GM23338 (cell line): ENCODE results near the gene CENPV. TPM values are rescaled to one million over a fixed set of nuclear protein-coding genes. Genes with fewer than 3 reads are reported as not detected.

ENCODE experiments used
- ATAC-seq: fragments of 200-7000 bp; cut with Tn5 transposase; 3 replicates; pipeline ENCODE4 v1.9.1; 2020
- DNase-seq: peaks from one replicate; pipeline ENCODE4 v3.0.0-alpha.2; 2015; ENCODE audit warnings: low spot score
- H2AFZ ChIP-seq: fragments of 200-600 bp; sonication (generic); 2 replicates; pipeline ENCODE4 v1.8.0; 2016; ENCODE audit warnings: antibody characterized with exemption, mild to moderate bottlenecking, moderate library complexity
- H3F3A ChIP-seq: fragments of 200-600 bp; sonication (generic); replicated peaks from 2 replicates; pipeline ENCODE4 v1.8.0; 2017; ENCODE audit warnings: antibody characterized with exemption, mixed run types, low read depth
- H3K27ac ChIP-seq: fragments of 200-600 bp; sonication (generic); 2 replicates; pipeline ENCODE4 v1.6.1; 2016; ENCODE audit warnings: low read depth
- H3K27me3 ChIP-seq: fragments of 200-600 bp; sonication (generic); 2 replicates; pipeline ENCODE4 v1.8.0; 2016; ENCODE audit warnings: mild to moderate bottlenecking, mixed run types, moderate library complexity; ENCODE audit not compliant: insufficient read depth
- H3K36me3 ChIP-seq: fragments of 200-600 bp; sonication (generic); 2 replicates; pipeline ENCODE4 v1.8.0; 2016; ENCODE audit warnings: mild to moderate bottlenecking; ENCODE audit not compliant: insufficient read depth
- H3K4me1 ChIP-seq: fragments of 200-600 bp; sonication (generic); 2 replicates; pipeline ENCODE4 v1.8.0; 2016; ENCODE audit warnings: mild to moderate bottlenecking, moderate library complexity; ENCODE audit not compliant: insufficient read depth
- H3K4me2 ChIP-seq: fragments of 200-600 bp; sonication (generic); 2 replicates; pipeline ENCODE4 v1.7.1; 2017; ENCODE audit warnings: mixed run types
- H3K4me3 ChIP-seq: fragments of 200-600 bp; sonication (generic); 2 replicates; pipeline ENCODE4 v1.6.1; 2016; ENCODE audit warnings: mixed run types
- H3K79me2 ChIP-seq: fragments of 200-600 bp; sonication (generic); replicated peaks from 2 replicates; pipeline ENCODE4 v1.8.0; 2017; ENCODE audit warnings: mild to moderate bottlenecking; ENCODE audit not compliant: insufficient read depth
- H3K9me2 ChIP-seq: fragments of 200-600 bp; sonication (generic); 2 replicates; pipeline ENCODE4 v1.8.0; 2017; ENCODE audit not compliant: insufficient read depth
- H4K20me1 ChIP-seq: fragments of 200-600 bp; sonication (generic); replicated peaks from 2 replicates; pipeline ENCODE4 v1.8.0; 2017; ENCODE audit warnings: mild to moderate bottlenecking; ENCODE audit not compliant: insufficient read depth
- H3K27ac Mint-ChIP-seq: 2 replicates; pipeline ENCODE4 v1.8.0; 2020; ENCODE audit warnings: inconsistent platforms, mild to moderate bottlenecking, moderate library complexity, mixed read lengths
- H3K27me3 Mint-ChIP-seq: 3 replicates; pipeline ENCODE4 v1.8.0; 2022; ENCODE audit warnings: low read depth, mild to moderate bottlenecking, moderate library complexity, mixed read lengths, inconsistent platforms; ENCODE audit not compliant: insufficient read depth, poor library complexity
- H3K36me3 Mint-ChIP-seq: 3 replicates; pipeline ENCODE4 v1.8.0; 2021; ENCODE audit warnings: low read depth, mild to moderate bottlenecking, inconsistent platforms, moderate library complexity, mixed read lengths
- H3K4me1 Mint-ChIP-seq: 3 replicates; pipeline ENCODE4 v1.8.0; 2020; ENCODE audit warnings: mild to moderate bottlenecking, inconsistent platforms, mixed read lengths
- H3K4me3 Mint-ChIP-seq: 3 replicates; pipeline ENCODE4 v1.8.0; 2021; ENCODE audit warnings: moderate library complexity, mild to moderate bottlenecking, inconsistent platforms, mixed read lengths
- H3K9me3 Mint-ChIP-seq: 3 replicates; pipeline ENCODE4 v1.8.0; 2020; ENCODE audit warnings: moderate library complexity, mild to moderate bottlenecking, inconsistent platforms, mixed read lengths
- CREB1 ChIP-seq: fragments of 250-450 bp; sonication (Bioruptor Pico); IDR thresholded peaks from 2 replicates; pipeline ENCODE4 v1.5.0; 2020; ENCODE audit warnings: low read depth, mild to moderate bottlenecking, moderate library complexity
- EZH2 ChIP-seq: fragments of 200-600 bp; sonication (generic); IDR thresholded peaks from one replicate; pipeline ENCODE4 v1.8.0; 2017; ENCODE audit warnings: antibody characterized with exemption, mild to moderate bottlenecking, low read depth; ENCODE audit not compliant: unreplicated experiment
- EZH2phosphoT487 ChIP-seq: fragments of 200-600 bp; sonication (generic); IDR thresholded peaks from one replicate; pipeline ENCODE4 v1.8.1; 2018; ENCODE audit warnings: antibody characterized with exemption; ENCODE audit not compliant: unreplicated experiment
- NANOG ChIP-seq: IDR thresholded peaks from 2 replicates; pipeline ENCODE4 v1.6.1; 2016; ENCODE audit warnings: antibody characterized with exemption, borderline replicate concordance
- POLR2AphosphoS5 ChIP-seq: IDR thresholded peaks from 2 replicates; pipeline ENCODE4 v1.6.1; 2016; ENCODE audit warnings: antibody characterized with exemption, low read depth
- ZNF114 ChIP-seq: fragments of 250-450 bp; sonication (Bioruptor Pico); IDR thresholded peaks from 2 replicates; pipeline ENCODE4 v1.5.0; 2020; ENCODE audit warnings: mild to moderate bottlenecking, moderate library complexity
- ZNF331 ChIP-seq: fragments of 250-450 bp; sonication (Bioruptor Pico); IDR thresholded peaks from 2 replicates; pipeline ENCODE4 v1.5.0; 2020; ENCODE audit warnings: low read depth, mild to moderate bottlenecking, moderate library complexity
- polyA plus RNA-seq: library from polyadenylated mRNA; unstranded; fragments of >200 nt; fragmentation: Nextera tagmentation; extraction: Ambion mirVana; gene quantifications from 2 replicates; pipeline ENCODE4 v1.2.1, GENCODE V29; 2016
- total RNA-seq: library from RNA; depleted of rRNA; stranded (reverse); fragments of >200 nt; shearing (Covaris generic); gene quantifications from 2 replicates; pipeline ENCODE4 v1.2.3, GENCODE V29; 2014
- TF ChIP-seq, protein P1 (sequence below): IDR thresholded peaks from one replicate; pipeline ENCODE4 v1.6.1; 2018; ENCODE audit warnings: antibody characterized with exemption; ENCODE audit not compliant: unreplicated experiment
- TF ChIP-seq, protein P2 (sequence below): IDR thresholded peaks from 2 replicates; pipeline ENCODE4 v1.6.1; 2016; ENCODE audit warnings: antibody characterized with exemption
- TF ChIP-seq, protein P3 (sequence below): fragments of 250-450 bp; sonication (Bioruptor Pico); IDR thresholded peaks from 2 replicates; pipeline ENCODE4 v1.5.0; 2020; ENCODE audit warnings: mild to moderate bottlenecking, moderate library complexity

CENPV gene
- total and polyA plus RNA-seq, 2 experiments from 2014 or later, result 139 to 300 TPM

DNA sequence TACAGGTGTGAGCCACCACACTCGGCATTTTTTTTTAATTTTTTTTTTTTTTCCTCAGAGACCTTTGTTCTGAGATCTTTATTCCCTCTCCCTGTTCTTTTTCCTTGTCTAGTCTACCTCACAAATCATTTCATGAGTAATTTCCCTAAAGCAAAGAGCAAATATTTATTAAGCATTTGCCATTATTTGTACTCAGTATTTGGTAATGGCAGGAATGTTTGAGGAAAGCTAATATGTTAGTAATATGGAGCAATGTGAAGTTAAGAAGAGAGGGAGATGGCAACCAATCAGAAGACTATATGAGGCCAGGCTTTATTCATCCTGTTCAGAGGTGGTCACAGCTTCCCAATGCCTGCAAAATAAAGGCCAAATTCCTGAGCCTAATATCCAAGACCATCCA is 13.3 kb downstream of the CENPV start:
- Mint-ChIP-seq H3K27me3 (peaks cover 2% of the 10 kb centered on the region), H3K27ac (no peak overlapping the region), H3K4me1 (no peaks in the 10 kb centered on the region; the same call in 2 of the 3 replicates), H3K4me3 (no peak overlapping the region), H3K36me3 (peaks cover 43% of the 10 kb centered on the region), H3K9me3 (no peaks in the 10 kb centered on the region)
- Histone ChIP-seq H3K27me3 (no peaks in the 10 kb centered on the region), H3K4me2 (no peak overlapping the region), H3K36me3 (peaks cover 6% of the 10 kb centered on the region; the same call in 1 of the 2 replicates), H4K20me1 (peaks cover 4% of the 10 kb centered on the region; the same call in 1 of the 2 replicates), H3K79me2 (no peaks in the 10 kb centered on the region), H3K9me2 (no peaks in the 10 kb centered on the region), H2AFZ (no peak overlapping the region), H3K4me1 (no peaks in the 10 kb centered on the region), H3F3A (peaks cover 10% of the 10 kb centered on the region; the same call in 1 of the 2 replicates), H3K27ac (no peak overlapping the region), H3K4me3 (no peak overlapping the region)
- ATAC-seq (no peak), DNase-seq (no peak)
- TF ChIP-seq, protein P1, sequence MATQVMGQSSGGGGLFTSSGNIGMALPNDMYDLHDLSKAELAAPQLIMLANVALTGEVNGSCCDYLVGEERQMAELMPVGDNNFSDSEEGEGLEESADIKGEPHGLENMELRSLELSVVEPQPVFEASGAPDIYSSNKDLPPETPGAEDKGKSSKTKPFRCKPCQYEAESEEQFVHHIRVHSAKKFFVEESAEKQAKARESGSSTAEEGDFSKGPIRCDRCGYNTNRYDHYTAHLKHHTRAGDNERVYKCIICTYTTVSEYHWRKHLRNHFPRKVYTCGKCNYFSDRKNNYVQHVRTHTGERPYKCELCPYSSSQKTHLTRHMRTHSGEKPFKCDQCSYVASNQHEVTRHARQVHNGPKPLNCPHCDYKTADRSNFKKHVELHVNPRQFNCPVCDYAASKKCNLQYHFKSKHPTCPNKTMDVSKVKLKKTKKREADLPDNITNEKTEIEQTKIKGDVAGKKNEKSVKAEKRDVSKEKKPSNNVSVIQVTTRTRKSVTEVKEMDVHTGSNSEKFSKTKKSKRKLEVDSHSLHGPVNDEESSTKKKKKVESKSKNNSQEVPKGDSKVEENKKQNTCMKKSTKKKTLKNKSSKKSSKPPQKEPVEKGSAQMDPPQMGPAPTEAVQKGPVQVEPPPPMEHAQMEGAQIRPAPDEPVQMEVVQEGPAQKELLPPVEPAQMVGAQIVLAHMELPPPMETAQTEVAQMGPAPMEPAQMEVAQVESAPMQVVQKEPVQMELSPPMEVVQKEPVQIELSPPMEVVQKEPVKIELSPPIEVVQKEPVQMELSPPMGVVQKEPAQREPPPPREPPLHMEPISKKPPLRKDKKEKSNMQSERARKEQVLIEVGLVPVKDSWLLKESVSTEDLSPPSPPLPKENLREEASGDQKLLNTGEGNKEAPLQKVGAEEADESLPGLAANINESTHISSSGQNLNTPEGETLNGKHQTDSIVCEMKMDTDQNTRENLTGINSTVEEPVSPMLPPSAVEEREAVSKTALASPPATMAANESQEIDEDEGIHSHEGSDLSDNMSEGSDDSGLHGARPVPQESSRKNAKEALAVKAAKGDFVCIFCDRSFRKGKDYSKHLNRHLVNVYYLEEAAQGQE, result no peak
- no peak for TF ChIP-seq ZNF331 (CRISPR knock-in tag)
- TF ChIP-seq, protein P2, sequence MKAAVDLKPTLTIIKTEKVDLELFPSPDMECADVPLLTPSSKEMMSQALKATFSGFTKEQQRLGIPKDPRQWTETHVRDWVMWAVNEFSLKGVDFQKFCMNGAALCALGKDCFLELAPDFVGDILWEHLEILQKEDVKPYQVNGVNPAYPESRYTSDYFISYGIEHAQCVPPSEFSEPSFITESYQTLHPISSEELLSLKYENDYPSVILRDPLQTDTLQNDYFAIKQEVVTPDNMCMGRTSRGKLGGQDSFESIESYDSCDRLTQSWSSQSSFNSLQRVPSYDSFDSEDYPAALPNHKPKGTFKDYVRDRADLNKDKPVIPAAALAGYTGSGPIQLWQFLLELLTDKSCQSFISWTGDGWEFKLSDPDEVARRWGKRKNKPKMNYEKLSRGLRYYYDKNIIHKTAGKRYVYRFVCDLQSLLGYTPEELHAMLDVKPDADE, result no peak
- TF ChIP-seq ZNF114 (CRISPR knock-in tag), result no peak

DNA sequence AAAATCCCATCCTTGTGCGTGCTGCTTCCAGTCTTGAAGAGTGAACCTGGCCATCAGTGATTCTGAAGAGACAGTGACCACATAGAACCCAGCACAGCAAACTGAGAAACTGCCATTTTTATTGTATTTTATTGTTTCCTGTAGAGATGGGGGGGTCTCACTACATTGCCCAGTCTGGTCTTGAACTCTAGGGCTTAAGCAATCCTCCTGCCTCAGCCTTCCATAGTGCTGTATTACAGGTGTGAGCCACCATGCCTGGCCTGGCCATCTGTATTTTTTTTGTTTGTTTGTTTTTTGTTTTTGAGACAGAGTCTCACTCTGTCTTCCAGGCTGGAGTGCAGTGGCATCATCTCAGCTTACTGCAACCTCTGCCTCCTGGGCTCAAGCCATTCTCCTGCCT is 13.9 kb downstream of the CENPV start:
- no peak overlapping the region for H3K4me3 Mint-ChIP-seq
- no peak overlapping the region for H3K4me2 ChIP-seq
- ATAC-seq (no peak), DNase-seq (no peak)
- H3K9me3 Mint-ChIP-seq, result no peaks in the 10 kb centered on the region
- peaks cover 41% of the 10 kb centered on the region for H3K36me3 Mint-ChIP-seq
- H3K4me1 ChIP-seq, result no peaks in the 10 kb centered on the region
- no peaks in the 10 kb centered on the region for H3K9me2 ChIP-seq
- no peak overlapping the region for H3K27ac ChIP-seq
- H3K4me3 ChIP-seq, result no peak overlapping the region
- H3K27ac Mint-ChIP-seq, result no peak overlapping the region
- peaks cover 4% of the 10 kb centered on the region; the same call in 1 of the 2 replicates for H3K36me3 ChIP-seq
- peaks cover 2% of the 10 kb centered on the region for H3K27me3 Mint-ChIP-seq
- no peaks in the 10 kb centered on the region for H3K79me2 ChIP-seq
- H3K4me1 Mint-ChIP-seq, result no peaks in the 10 kb centered on the region; the same call in 2 of the 3 replicates
- no peaks in the 10 kb centered on the region for H3K27me3 ChIP-seq
- H2AFZ ChIP-seq, result no peak overlapping the region
- peaks cover 4% of the 10 kb centered on the region; the same call in 1 of the 2 replicates for H4K20me1 ChIP-seq
- peaks cover 10% of the 10 kb centered on the region; the same call in 1 of the 2 replicates for H3F3A ChIP-seq
- TF ChIP-seq CREB1, result no peak
- no peak for TF ChIP-seq NANOG
- no peak for TF ChIP-seq ZNF331 (CRISPR knock-in tag)
- no peak for TF ChIP-seq EZH2
- TF ChIP-seq POLR2AphosphoS5, result no peak
- no peak for TF ChIP-seq EZH2phosphoT487
- TF ChIP-seq, protein P3, sequence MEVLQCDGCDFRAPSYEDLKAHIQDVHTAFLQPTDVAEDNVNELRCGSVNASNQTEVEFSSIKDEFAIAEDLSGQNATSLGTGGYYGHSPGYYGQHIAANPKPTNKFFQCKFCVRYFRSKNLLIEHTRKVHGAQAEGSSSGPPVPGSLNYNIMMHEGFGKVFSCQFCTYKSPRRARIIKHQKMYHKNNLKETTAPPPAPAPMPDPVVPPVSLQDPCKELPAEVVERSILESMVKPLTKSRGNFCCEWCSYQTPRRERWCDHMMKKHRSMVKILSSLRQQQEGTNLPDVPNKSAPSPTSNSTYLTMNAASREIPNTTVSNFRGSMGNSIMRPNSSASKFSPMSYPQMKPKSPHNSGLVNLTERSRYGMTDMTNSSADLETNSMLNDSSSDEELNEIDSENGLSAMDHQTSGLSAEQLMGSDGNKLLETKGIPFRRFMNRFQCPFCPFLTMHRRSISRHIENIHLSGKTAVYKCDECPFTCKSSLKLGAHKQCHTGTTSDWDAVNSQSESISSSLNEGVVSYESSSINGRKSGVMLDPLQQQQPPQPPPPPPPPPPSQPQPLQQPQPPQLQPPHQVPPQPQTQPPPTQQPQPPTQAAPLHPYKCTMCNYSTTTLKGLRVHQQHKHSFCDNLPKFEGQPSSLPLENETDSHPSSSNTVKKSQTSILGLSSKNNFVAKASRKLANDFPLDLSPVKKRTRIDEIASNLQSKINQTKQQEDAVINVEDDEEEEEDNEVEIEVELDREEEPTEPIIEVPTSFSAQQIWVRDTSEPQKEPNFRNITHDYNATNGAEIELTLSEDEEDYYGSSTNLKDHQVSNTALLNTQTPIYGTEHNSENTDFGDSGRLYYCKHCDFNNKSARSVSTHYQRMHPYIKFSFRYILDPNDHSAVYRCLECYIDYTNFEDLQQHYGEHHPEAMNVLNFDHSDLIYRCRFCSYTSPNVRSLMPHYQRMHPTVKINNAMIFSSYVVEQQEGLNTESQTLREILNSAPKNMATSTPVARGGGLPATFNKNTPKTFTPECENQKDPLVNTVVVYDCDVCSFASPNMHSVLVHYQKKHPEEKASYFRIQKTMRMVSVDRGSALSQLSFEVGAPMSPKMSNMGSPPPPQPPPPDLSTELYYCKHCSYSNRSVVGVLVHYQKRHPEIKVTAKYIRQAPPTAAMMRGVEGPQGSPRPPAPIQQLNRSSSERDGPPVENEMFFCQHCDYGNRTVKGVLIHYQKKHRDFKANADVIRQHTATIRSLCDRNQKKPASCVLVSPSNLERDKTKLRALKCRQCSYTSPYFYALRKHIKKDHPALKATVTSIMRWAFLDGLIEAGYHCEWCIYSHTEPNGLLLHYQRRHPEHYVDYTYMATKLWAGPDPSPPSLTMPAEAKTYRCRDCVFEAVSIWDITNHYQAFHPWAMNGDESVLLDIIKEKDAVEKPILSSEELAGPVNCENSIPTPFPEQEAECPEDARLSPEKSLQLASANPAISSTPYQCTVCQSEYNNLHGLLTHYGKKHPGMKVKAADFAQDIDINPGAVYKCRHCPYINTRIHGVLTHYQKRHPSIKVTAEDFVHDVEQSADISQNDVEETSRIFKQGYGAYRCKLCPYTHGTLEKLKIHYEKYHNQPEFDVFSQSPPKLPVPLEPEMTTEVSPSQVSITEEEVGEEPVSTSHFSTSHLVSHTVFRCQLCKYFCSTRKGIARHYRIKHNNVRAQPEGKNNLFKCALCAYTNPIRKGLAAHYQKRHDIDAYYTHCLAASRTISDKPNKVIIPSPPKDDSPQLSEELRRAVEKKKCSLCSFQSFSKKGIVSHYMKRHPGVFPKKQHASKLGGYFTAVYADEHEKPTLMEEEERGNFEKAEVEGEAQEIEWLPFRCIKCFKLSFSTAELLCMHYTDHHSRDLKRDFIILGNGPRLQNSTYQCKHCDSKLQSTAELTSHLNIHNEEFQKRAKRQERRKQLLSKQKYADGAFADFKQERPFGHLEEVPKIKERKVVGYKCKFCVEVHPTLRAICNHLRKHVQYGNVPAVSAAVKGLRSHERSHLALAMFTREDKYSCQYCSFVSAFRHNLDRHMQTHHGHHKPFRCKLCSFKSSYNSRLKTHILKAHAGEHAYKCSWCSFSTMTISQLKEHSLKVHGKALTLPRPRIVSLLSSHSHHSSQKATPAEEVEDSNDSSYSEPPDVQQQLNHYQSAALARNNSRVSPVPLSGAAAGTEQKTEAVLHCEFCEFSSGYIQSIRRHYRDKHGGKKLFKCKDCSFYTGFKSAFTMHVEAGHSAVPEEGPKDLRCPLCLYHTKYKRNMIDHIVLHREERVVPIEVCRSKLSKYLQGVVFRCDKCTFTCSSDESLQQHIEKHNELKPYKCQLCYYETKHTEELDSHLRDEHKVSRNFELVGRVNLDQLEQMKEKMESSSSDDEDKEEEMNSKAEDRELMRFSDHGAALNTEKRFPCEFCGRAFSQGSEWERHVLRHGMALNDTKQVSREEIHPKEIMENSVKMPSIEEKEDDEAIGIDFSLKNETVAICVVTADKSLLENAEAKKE (CRISPR knock-in tag), result no peak
